DMS153 (cell line): ENCODE results near the gene MCRS1.
"Not testable (repeated sequence)": the region's sequence is repeated elsewhere in the genome, so short reads cannot be mapped to it uniquely, and the experiment has no call there.

Experiments
- DNase-seq: peaks from one replicate; lab custom pipeline; 2025; lab: John Stamatoyannopoulos, UW

Gene MCRS1

DNA sequence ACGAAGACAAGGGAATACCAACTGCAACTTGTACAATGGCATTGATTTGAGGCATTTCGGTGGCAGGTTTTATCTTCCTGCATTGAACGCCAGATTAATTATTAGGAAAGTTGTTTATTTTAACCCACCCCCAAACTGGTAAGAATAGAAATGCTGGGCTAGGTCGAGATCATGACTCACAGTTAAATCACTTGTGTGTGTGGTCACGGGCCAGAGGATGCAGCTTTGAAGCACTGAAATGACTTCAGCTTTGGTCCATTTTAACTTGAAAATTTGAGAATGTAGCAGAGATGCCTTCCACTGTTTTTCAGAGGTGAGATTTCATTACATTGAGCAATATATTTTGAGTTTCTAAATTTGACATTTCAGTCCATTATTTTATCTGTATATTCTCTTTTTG, 52.7 kb downstream of the MCRS1 start:
- DNase-seq: no peak

DNA sequence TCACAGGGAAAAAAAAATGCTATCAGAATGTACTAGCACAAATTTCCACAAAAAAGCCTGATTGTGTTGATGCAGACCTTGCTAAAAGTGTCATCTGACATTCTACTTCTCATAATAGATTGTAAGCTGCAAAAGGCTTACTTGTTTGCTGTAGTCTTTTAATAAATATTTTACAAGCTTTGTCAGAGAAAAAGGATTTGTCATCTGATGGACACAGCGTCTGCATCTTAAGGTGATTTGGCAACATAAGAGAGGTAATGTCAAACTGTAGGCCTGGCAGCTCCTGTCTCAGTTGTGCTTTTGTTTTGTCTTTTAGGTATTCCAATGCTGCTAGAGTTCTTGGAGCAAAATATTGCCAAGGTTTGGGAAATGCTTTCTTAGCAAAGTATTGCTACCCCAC, 55.4 kb downstream of the MCRS1 start:
- DNase-seq: no peak

DNA sequence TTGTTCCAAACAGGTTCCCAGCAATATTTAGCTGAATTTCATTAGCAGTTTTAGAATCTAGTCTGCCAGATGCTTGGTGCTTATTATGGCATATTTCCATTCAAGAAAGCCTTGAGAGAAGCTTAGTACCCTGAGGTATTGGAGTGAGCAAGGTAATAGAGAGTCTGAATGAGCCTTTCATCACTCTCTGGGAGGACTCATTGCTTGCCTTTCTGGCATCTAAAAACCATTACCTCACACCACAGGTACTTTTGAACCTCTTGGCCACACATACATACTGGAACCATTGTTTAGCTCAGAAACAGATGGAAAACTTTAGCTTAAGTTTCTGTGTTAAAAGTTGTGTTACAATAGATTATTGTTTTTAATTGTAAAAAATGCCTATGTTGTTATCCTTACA, 56.5 kb downstream of the MCRS1 start:
- DNase-seq: no peak

DNA sequence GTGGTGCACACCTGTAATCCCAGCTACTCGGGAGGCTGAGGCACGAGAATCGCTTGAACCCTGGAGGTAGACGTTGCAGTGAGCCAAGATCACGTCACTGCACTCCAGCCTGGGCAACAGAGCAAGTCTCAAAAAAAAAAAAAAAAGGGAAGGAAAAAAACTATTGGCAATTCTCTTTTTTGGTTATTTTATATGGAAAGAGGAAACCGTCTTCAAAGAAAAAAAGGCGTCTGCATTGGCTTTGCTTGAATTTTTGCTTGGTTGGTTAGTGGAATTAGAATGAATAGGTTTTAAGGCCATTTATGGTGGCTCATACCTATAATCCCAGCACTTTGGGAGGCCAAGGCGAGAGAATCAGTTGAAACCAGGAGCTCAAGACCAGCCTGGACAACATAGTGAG, 58.3 kb downstream of the MCRS1 start:
- not testable (repeated sequence) for DNase-seq
